BLaER1 (cell line): ENCODE results near the gene POLR3E.
A peak's percentile ranks its signal among the peaks of the same experiment; 100 is the strongest.
"Not testable (repeated sequence)": the region's sequence is repeated elsewhere in the genome, so short reads cannot be mapped to it uniquely, and the experiment has no call there.

Experiments
- H3K27ac ChIP-seq: shearing (Covaris generic); formaldehyde crosslinking; 2 replicates; pipeline ENCODE4 v1.8.1; 2022
- H3K27me3 ChIP-seq: shearing (Covaris generic); formaldehyde crosslinking; 2 replicates; pipeline ENCODE4 v1.8.1; 2022
- H3K36me3 ChIP-seq: shearing (Covaris generic); formaldehyde crosslinking; 2 replicates; pipeline ENCODE4 v1.8.1; 2022
- H3K4me1 ChIP-seq: shearing (Covaris generic); formaldehyde crosslinking; 2 replicates; pipeline ENCODE4 v1.8.1; 2022
- H3K4me2 ChIP-seq: shearing (Covaris generic); formaldehyde crosslinking; 2 replicates; pipeline ENCODE4 v1.8.1; 2022
- H3K4me3 ChIP-seq: shearing (Covaris generic); formaldehyde crosslinking; 2 replicates; pipeline ENCODE4 v1.8.1; 2022
- H3K9ac ChIP-seq: shearing (Covaris generic); formaldehyde crosslinking; 2 replicates; pipeline ENCODE4 v1.8.1; 2022
- H3K9me3 ChIP-seq: shearing (Covaris generic); formaldehyde crosslinking; 2 replicates; pipeline ENCODE4 v1.8.1; 2022
- H4K20me1 ChIP-seq: shearing (Covaris generic); formaldehyde crosslinking; 2 replicates; pipeline ENCODE4 v1.8.1; 2022
- Cebpa-rat ChIP-seq: shearing (Covaris generic); IDR thresholded peaks from 2 replicates; pipeline ENCODE4 v1.8.1; 2022

The POLR3E gene

GRCh38 chr16:22347100-22347820 lies 50.1 kb downstream of the POLR3E start:
- Histone ChIP-seq H3K4me2 (no peak overlapping the region), H3K4me1 (no peaks in the 10 kb centered on the region), H3K9me3 (0 out of 2 replicates have a peak, but pooled peaks cover 5% of the 10 kb centered on the region), H3K36me3 (peaks cover 61% of the 10 kb centered on the region), H4K20me1 (no peaks in the 10 kb centered on the region), H3K9ac (no peak overlapping the region), H3K27me3 (no peaks in the 10 kb centered on the region), H3K4me3 (no peak overlapping the region), H3K27ac (no peak overlapping the region; the same call in 1 of the 2 replicates)
- no peak for TF ChIP-seq Cebpa-rat

DNA sequence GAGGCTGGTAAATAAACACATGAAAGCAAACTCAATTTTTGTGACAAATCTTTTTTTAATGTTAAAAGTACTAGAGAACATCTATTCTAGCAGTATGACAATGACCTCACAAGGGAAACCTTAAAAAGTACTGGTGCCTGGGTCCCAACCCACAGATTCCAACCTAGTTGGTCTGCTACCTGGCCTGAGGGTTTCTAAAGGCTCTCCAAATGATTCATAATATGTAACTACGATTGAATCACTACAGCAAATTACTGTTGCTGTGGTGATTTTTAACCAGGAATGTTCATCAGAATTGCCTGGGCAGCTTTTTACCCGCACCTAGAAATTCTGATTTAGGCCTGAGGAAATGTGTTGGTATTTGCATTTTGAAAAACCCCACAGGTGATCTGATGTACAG lies 51.1 kb downstream of the POLR3E start:
- no peak for TF ChIP-seq Cebpa-rat
- H3K9me3 ChIP-seq = 0 out of 2 replicates have a peak, but pooled peaks cover 5% of the 10 kb centered on the region
- H3K27me3 ChIP-seq = no peaks in the 10 kb centered on the region
- H3K27ac ChIP-seq = no peak overlapping the region
- H3K4me3 ChIP-seq = no peak overlapping the region
- H3K4me1 ChIP-seq = no peaks in the 10 kb centered on the region
- H4K20me1 ChIP-seq = no peaks in the 10 kb centered on the region
- H3K4me2 ChIP-seq = no peak overlapping the region
- H3K36me3 ChIP-seq = peaks cover 65% of the 10 kb centered on the region
- H3K9ac ChIP-seq = no peak overlapping the region

- H3K36me3 ChIP-seq = peaks cover 79% of the 10 kb centered on the region
Measured at GRCh38 chr16:22351017-22351416, 53.8 kb downstream of the POLR3E start.

GRCh38 chr16:22352140-22352539 lies 54.9 kb downstream of the POLR3E start:
- 0 out of 2 replicates have a peak, but pooled peaks cover 5% of the 10 kb centered on the region for H3K9me3 ChIP-seq
- no peak for TF ChIP-seq Cebpa-rat
- no peak overlapping the region for H3K9ac ChIP-seq

More at GRCh38 chr16:22351017-22351416, 53.8 kb downstream of the POLR3E start:
- not testable (repeated sequence) for H3K4me1 ChIP-seq, H3K27ac ChIP-seq, H3K4me3 ChIP-seq, H3K9me3 ChIP-seq, H3K4me2 ChIP-seq, H3K9ac ChIP-seq, H3K27me3 ChIP-seq, H4K20me1 ChIP-seq

DNA sequence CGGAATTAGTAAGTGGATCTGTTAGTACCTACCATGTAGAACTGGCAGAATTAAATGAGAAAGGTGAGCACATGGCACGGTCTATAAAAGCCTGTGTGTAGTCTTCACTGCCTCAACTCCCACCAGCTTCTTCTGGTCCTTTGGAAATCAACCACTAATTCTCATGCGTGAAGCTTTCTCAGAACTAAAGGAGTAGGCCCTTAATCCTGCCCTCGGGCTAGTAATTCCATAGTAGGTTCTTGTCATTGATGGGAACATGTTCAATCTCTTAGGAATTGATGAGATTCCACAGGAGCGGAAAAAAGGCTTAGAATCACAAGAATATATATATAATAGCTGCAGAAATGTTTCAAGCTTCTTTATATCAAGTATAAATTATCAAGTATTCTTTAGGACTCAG lies 55.5 kb downstream of the POLR3E start:
- Histone ChIP-seq H3K4me2 (no peak overlapping the region), H3K36me3 (peaks cover 61% of the 10 kb centered on the region), H3K9me3 (0 out of 2 replicates have a peak, but pooled peaks cover 5% of the 10 kb centered on the region), H3K4me1 (peaks cover 14% of the 10 kb centered on the region), H3K9ac (no peak overlapping the region), H4K20me1 (no peaks in the 10 kb centered on the region), H3K4me3 (no peak overlapping the region), H3K27me3 (no peaks in the 10 kb centered on the region), H3K27ac (no peak overlapping the region)
- no peak for TF ChIP-seq Cebpa-rat

More at GRCh38 chr16:22352140-22352539, 54.9 kb downstream of the POLR3E start:
- Histone ChIP-seq H3K36me3 (peaks cover 67% of the 10 kb centered on the region), H4K20me1 (no peaks in the 10 kb centered on the region), H3K27me3 (no peaks in the 10 kb centered on the region), H3K27ac (no peak overlapping the region), H3K4me2 (no peak overlapping the region), H3K4me3 (no peak overlapping the region), H3K4me1 (peaks cover 8% of the 10 kb centered on the region)

GRCh38 chr16:22353191-22353919 lies 56.1 kb downstream of the POLR3E start:
- TF ChIP-seq Cebpa-rat = no peak
- Histone ChIP-seq H3K9me3 (0 out of 2 replicates have a peak, but pooled peaks cover 5% of the 10 kb centered on the region), H3K27me3 (no peaks in the 10 kb centered on the region), H3K4me2 (no peak overlapping the region), H3K9ac (no peak overlapping the region), H4K20me1 (no peaks in the 10 kb centered on the region), H3K27ac (no peak overlapping the region), H3K4me3 (no peak overlapping the region), H3K36me3 (peaks cover 55% of the 10 kb centered on the region), H3K4me1 (peaks cover 20% of the 10 kb centered on the region)

DNA sequence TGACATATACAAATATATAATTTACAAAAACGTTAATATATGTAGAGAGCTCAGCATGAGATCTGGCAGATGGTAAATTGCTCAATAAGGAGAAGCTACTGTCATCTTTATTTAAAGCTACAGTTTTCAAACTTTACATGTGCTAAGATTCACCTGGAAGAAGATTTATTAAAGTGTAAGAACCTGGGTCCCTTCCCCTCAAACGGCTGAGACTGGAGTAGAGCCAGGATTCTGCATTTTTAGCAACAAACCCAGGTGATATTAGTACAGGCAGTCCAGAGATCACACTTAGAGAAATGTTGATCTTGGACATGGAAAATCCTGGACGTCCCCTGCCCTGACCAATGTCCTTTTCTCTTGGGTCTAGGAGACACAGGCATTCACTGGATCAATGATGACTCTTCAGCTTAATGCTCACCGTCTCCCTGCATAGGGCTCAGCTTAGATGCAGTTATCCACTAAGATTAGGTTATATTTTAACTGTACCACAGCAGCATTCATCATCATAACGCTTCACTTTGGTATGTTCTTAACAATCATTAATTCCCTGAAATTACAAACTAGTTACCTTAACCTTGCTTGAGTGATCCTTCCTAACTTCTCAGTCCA lies 56.8 kb downstream of the POLR3E start:
- H3K4me2 ChIP-seq = no peak overlapping the region
- no peak overlapping the region for H3K9ac ChIP-seq
- H3K27ac ChIP-seq = no peak overlapping the region

GRCh38 chr16:22355487-22355908 lies 58.3 kb downstream of the POLR3E start:
- H3K27me3 ChIP-seq = no peaks in the 10 kb centered on the region
- peaks cover 34% of the 10 kb centered on the region for H3K36me3 ChIP-seq
- TF ChIP-seq Cebpa-rat = no peak
- H3K4me2 ChIP-seq = no peak overlapping the region
- no peak overlapping the region for H3K27ac ChIP-seq
- H3K9ac ChIP-seq = no peak overlapping the region
- H4K20me1 ChIP-seq = no peaks in the 10 kb centered on the region
- peaks cover 22% of the 10 kb centered on the region for H3K4me1 ChIP-seq
- H3K4me3 ChIP-seq = no peak overlapping the region
- 0 out of 2 replicates have a peak, but pooled peaks cover 5% of the 10 kb centered on the region for H3K9me3 ChIP-seq

More for the DNA sequence above, 56.8 kb downstream of the POLR3E start:
- TF ChIP-seq Cebpa-rat = no peak
- Histone ChIP-seq H3K4me1 (peaks cover 22% of the 10 kb centered on the region), H3K27me3 (no peaks in the 10 kb centered on the region), H4K20me1 (no peaks in the 10 kb centered on the region), H3K36me3 (peaks cover 49% of the 10 kb centered on the region), H3K9me3 (0 out of 2 replicates have a peak, but pooled peaks cover 5% of the 10 kb centered on the region), H3K4me3 (no peak overlapping the region)

GRCh38 chr16:22356930-22357634 lies 59.9 kb downstream of the POLR3E start:
- H3K27ac ChIP-seq = peak overlapping the region; percentile 71
- no peak overlapping the region for H3K9ac ChIP-seq
- no peaks in the 10 kb centered on the region for H3K27me3 ChIP-seq
- TF ChIP-seq Cebpa-rat = no peak
- peaks cover 38% of the 10 kb centered on the region for H3K36me3 ChIP-seq
- 0 out of 2 replicates have a peak, but pooled peaks cover under 1% of the 10 kb centered on the region for H3K9me3 ChIP-seq
- no peaks in the 10 kb centered on the region for H4K20me1 ChIP-seq
- no peak overlapping the region for H3K4me3 ChIP-seq
- H3K4me1 ChIP-seq = peaks cover 22% of the 10 kb centered on the region
- H3K4me2 ChIP-seq = peak overlapping the region; percentile 59
